MM.1S (cell line): ENCODE measurements around the gene FLG2.

Experiments
- EZH2 ChIP-seq: fragments of 300-600 bp; sonication (generic); optimal IDR thresholded peaks from 2 replicates; pipeline ENCODE3; 2017; ENCODE audit warnings: low read depth, mild to moderate bottlenecking, antibody characterized with exemption, low read length, mixed read lengths
- TF ChIP-seq, protein P1 (sequence below): fragments of 300-600 bp; sonication (generic); IDR thresholded peaks from 2 replicates; pipeline ENCODE4 v1.5.1; 2016; ENCODE audit warnings: antibody characterized with exemption, low read length, mixed read lengths

DNA sequence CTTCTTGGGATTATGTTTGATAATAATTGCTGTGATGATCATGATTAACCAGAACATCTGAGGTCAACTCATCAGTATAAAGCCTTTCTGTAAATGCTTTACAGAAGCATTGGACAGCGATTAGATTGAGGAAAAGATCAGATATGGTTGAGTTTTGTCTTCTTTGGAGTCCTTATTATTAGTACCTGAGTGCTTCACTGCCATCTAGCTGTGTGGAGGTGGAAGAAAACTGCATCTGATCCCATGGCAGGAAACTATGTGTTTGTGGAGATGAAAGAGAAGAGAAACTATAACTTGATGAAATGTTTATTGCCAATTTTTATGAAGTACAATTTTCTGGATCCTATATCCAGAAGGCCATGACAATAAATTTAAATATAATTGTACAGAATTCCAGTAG, 11.4 kb downstream of the FLG2 start:
- TF ChIP-seq, protein P1, sequence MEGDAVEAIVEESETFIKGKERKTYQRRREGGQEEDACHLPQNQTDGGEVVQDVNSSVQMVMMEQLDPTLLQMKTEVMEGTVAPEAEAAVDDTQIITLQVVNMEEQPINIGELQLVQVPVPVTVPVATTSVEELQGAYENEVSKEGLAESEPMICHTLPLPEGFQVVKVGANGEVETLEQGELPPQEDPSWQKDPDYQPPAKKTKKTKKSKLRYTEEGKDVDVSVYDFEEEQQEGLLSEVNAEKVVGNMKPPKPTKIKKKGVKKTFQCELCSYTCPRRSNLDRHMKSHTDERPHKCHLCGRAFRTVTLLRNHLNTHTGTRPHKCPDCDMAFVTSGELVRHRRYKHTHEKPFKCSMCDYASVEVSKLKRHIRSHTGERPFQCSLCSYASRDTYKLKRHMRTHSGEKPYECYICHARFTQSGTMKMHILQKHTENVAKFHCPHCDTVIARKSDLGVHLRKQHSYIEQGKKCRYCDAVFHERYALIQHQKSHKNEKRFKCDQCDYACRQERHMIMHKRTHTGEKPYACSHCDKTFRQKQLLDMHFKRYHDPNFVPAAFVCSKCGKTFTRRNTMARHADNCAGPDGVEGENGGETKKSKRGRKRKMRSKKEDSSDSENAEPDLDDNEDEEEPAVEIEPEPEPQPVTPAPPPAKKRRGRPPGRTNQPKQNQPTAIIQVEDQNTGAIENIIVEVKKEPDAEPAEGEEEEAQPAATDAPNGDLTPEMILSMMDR, result peak; percentile 50
- no peak for TF ChIP-seq EZH2
